Measurements from ENCODE around the gene AOX1. TPM values are rescaled to one million over a fixed set of nuclear protein-coding genes. Genes with fewer than 3 reads are reported as not detected.

Gene AOX1
- total and polyA plus RNA-seq, 10 of the 15 experiments (the other 5 are each of a cell fraction or from before 2014, with no cell fraction given): 0.03 to 0.56 (median 0.19) TPM; not detected in 6

GRCh38 chr2:200664770-200665494 lies 79.1 kb downstream of the AOX1 start:
- no peak overlapping the region for H3K4me3 ChIP-seq
- H2AFZ ChIP-seq (ENCODE audit: control insufficient read depth, low read depth, low read length): no peak overlapping the region
- ChIA-PET POLR2A (no interaction called here), RAD21 (ENCODE audit: unreplicated experiment) (no interaction called here), SMC1A (ENCODE audit: uncharacterized antibody, unreplicated experiment) (no interaction called here), CTCF (no interaction called here)
- intact Hi-C loops (cut with micrococcal nuclease; ENCODE audit: unreplicated experiment): no loop called here
- no peak overlapping the region for H3K4me2 ChIP-seq (ENCODE audit: control insufficient read depth, insufficient read depth)
- H4K20me1 ChIP-seq (ENCODE audit: control insufficient read depth, insufficient read depth): no peaks in the 10 kb centered on the region
- H3K4me1 ChIP-seq (ENCODE audit: control insufficient read depth, insufficient read depth, low read length): no peaks in the 10 kb centered on the region
- TF ChIP-seq MYC (IDR thresholded peaks at IDR 0.05; ENCODE audit: insufficient read depth, insufficient read length, insufficient replicate concordance, low read length, severe bottlenecking): no peak
- no peak overlapping the region for H3K27ac ChIP-seq (ENCODE audit: control insufficient read depth, insufficient read depth)
- DNase-seq (ENCODE audit: low read depth, low spot score) (no peak), ATAC-seq (no peak), FAIRE-seq (no peak)
- 33% methylated on average over 6 of the region's 6 CpGs for WGBS (ENCODE audit: insufficient coverage, insufficient replicate concordance, low lambda C conversion rate, missing lambda C conversion rate)
- H3K79me2 ChIP-seq (ENCODE audit: control insufficient read depth, insufficient read depth, low read length): no peaks in the 10 kb centered on the region
- H3K27me3 ChIP-seq (replicated peaks in 1 of 2; ENCODE audit: control insufficient read depth in 2 of 2, insufficient read depth in 2 of 2, low read length in 1 of 2): no peaks in the 10 kb centered on the region; a peak in 1 of 4 replicates
- BruUV-seq (replicated peaks): no TSS peak
- no peak overlapping the region for H3K9ac ChIP-seq (ENCODE audit: control insufficient read depth, insufficient read depth, low read length)
- no peaks in the 10 kb centered on the region for H3K9me3 ChIP-seq (replicated peaks; ENCODE audit: control insufficient read depth, insufficient read depth, low read length)
- in situ Hi-C loops (cut with MboI): no loop called here
- no peaks in the 10 kb centered on the region for H3K36me3 ChIP-seq (ENCODE audit: control insufficient read depth in 2 of 2, insufficient read depth in 2 of 2, low read length in 1 of 2)

- ChIA-PET CTCF (interaction anchor here (0.5 kb wide), 1 partner anchor 571 kb away, joined by 3 read pairs; no protein-coding TSS in a partner anchor), RAD21 (ENCODE audit: unreplicated experiment) (no interaction called here), SMC1A (ENCODE audit: uncharacterized antibody, unreplicated experiment) (interaction anchor here (1.0 to 1.4 kb wide), 2 partner anchors 82 to 153 kb away, joined by 3 read pairs; no protein-coding TSS in a partner anchor), POLR2A (no interaction called here)
- Histone ChIP-seq H3K4me2 (ENCODE audit: control insufficient read depth, insufficient read depth) (no peak overlapping the region), H3K27me3 (replicated peaks in 1 of 2; ENCODE audit: control insufficient read depth in 2 of 2, insufficient read depth in 2 of 2, low read length in 1 of 2) (no peaks in the 10 kb centered on the region), H3K4me3 (no peak overlapping the region), H3K79me2 (ENCODE audit: control insufficient read depth, insufficient read depth, low read length) (no peaks in the 10 kb centered on the region), H2AFZ (ENCODE audit: control insufficient read depth, low read depth, low read length) (no peak overlapping the region), H3K27ac (ENCODE audit: control insufficient read depth, insufficient read depth) (no peak overlapping the region), H3K36me3 (ENCODE audit: control insufficient read depth in 2 of 2, insufficient read depth in 2 of 2, low read length in 1 of 2) (no peaks in the 10 kb centered on the region), H4K20me1 (ENCODE audit: control insufficient read depth, insufficient read depth) (no peaks in the 10 kb centered on the region), H3K9ac (ENCODE audit: control insufficient read depth, insufficient read depth, low read length) (no peak overlapping the region), H3K9me3 (replicated peaks; ENCODE audit: control insufficient read depth, insufficient read depth, low read length) (no peaks in the 10 kb centered on the region), H3K4me1 (ENCODE audit: control insufficient read depth, insufficient read depth, low read length) (no peaks in the 10 kb centered on the region)
- 45% methylated on average over 2 of the region's 2 CpGs for WGBS (ENCODE audit: insufficient coverage, insufficient replicate concordance, low lambda C conversion rate, missing lambda C conversion rate)
- intact Hi-C loops (cut with micrococcal nuclease; ENCODE audit: unreplicated experiment) (no loop called here), in situ Hi-C loops (cut with MboI) (no loop called here)
- DNase-seq (ENCODE audit: low read depth, low spot score) (no peak), FAIRE-seq (no peak), ATAC-seq (no peak)
- BruUV-seq (replicated peaks): no TSS peak
- TF ChIP-seq ZNF217 (IDR thresholded peaks at IDR 0.05): no peak
- no peak for TF ChIP-seq POLR2AphosphoS2 (IDR thresholded peaks at IDR 0.05; ENCODE audit: low read depth, low read length)
- no peak for TF ChIP-seq PAX8 (IDR thresholded peaks at IDR 0.05)
- no peak for TF ChIP-seq NFIC (IDR thresholded peaks at IDR 0.05; ENCODE audit: low read depth, low read length)
- TF ChIP-seq RELB (IDR thresholded peaks at IDR 0.05; ENCODE audit: low read depth): no peak
- TF ChIP-seq CREB1 (IDR thresholded peaks at IDR 0.05; ENCODE audit: low read depth): no peak
- no peak for TF ChIP-seq SP1 (IDR thresholded peaks at IDR 0.05; ENCODE audit: low read depth, low read length)
- no peak for TF ChIP-seq IRF3 (IDR thresholded peaks at IDR 0.05)
These were observed 80.0 kb downstream of the AOX1 start for GRCh38 chr2:200665626-200666453.

All from GM12878 (cell line).